GM19397 (cell line): Measurements from ENCODE around the gene OVOL3.

ENCODE experiments used
- ATAC-seq: cut with Tn5 transposase; IDR thresholded peaks from one replicate; pipeline ENCODE4 v1.9.1; 2021; ENCODE audit warnings: mild to moderate bottlenecking, moderate library complexity; ENCODE audit not compliant: unreplicated experiment

Gene OVOL3

GRCh38 chr19:36099166-36099785, 11.7 kb upstream of the OVOL3 start:
- no peak for ATAC-seq

GRCh38 chr19:36100476-36100875, 10.5 kb upstream of the OVOL3 start:
- no peak for ATAC-seq

- ATAC-seq = no peak
These were observed 9.2 kb upstream of the OVOL3 start for GRCh38 chr19:36101550-36102327.

GRCh38 chr19:36103040-36103626, 7.8 kb upstream of the OVOL3 start:
- no peak for ATAC-seq

GRCh38 chr19:36103842-36104552, 6.9 kb upstream of the OVOL3 start:
- no peak for ATAC-seq

- ATAC-seq = no peak
These were observed 4.5 kb upstream of the OVOL3 start for GRCh38 chr19:36106441-36106840.

- ATAC-seq = no peak
These were observed 4.0 kb upstream of the OVOL3 start for GRCh38 chr19:36106991-36107390.

- ATAC-seq = no peak
These were observed 2.3 kb upstream of the OVOL3 start for GRCh38 chr19:36108684-36109083.

GRCh38 chr19:36111200-36111539, 227 bp downstream of the OVOL3 start:
- no peak for ATAC-seq

GRCh38 chr19:36112678-36113077, 1.7 kb downstream of the OVOL3 start:
- ATAC-seq = no peak

GRCh38 chr19:36113425-36113824, 2.5 kb downstream of the OVOL3 start:
- no peak for ATAC-seq

GRCh38 chr19:36113894-36114720, 3.2 kb downstream of the OVOL3 start:
- no peak for ATAC-seq

- ATAC-seq = peak; percentile 83
These were observed 3.9 kb downstream of the OVOL3 start, which contains the start of gene POLR2I for GRCh38 chr19:36114721-36115452. POLR2I (minus strand) TSS chr19:36114875; CDS start chr19:36114856, 19 bp downstream.

- ATAC-seq = peak; percentile 36
These were observed 4.8 kb downstream of the OVOL3 start, which contains the start of gene TBCB for GRCh38 chr19:36115453-36116343. TBCB (plus strand) TSS chr19:36115468; CDS start chr19:36115561, 93 bp downstream.

GRCh38 chr19:36116344-36116637, 5.3 kb downstream of the OVOL3 start:
- ATAC-seq = no peak

- ATAC-seq = no peak
These were observed 9.4 kb downstream of the OVOL3 start for GRCh38 chr19:36120092-36120983.

- ATAC-seq = no peak
These were observed 10.0 kb downstream of the OVOL3 start for GRCh38 chr19:36120984-36121358.

- ATAC-seq = no peak
These were observed 10.7 kb downstream of the OVOL3 start for GRCh38 chr19:36121486-36122124.
